ENCODE measurements around the gene RAP1GAP2.

The RAP1GAP2 gene

GRCh38 chr17:2924211-2924610 is 128.0 kb downstream of the RAP1GAP2 start:
- no peak for DNase-seq

GRCh38 chr17:2925011-2925410 is 128.8 kb downstream of the RAP1GAP2 start:
- no peak for DNase-seq

GRCh38 chr17:2926019-2926650 is 129.9 kb downstream of the RAP1GAP2 start:
- no peak for DNase-seq

DNA sequence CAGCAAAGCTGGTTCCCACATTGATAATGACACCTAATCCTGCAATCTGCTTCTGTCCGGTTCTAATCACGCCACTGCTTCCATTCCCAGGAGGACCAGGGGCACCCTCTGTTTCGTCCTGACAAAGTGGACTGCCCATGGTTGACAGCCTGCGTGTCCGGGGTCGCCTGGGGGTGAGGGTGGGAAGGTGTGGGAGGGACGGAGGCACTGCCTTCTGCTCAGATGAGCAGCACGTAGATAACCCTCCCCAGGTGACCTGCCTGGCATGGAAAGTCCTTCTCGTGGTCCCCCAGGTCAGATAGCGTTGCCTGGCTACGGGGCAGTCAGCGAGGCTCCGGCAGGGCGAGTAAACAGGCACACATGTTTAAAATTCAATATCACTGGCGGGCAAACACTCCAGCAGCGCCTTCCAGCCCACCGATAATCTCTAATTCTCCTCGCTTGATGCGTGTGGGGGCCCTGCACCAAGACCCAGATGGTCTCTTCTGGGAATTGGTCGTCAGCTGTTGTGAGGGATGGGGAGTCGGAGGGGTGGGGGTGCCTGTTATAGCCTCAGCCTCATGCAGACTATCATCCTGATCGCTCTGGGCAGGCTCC is 132.2 kb downstream of the RAP1GAP2 start:
- no peak for DNase-seq

DNA sequence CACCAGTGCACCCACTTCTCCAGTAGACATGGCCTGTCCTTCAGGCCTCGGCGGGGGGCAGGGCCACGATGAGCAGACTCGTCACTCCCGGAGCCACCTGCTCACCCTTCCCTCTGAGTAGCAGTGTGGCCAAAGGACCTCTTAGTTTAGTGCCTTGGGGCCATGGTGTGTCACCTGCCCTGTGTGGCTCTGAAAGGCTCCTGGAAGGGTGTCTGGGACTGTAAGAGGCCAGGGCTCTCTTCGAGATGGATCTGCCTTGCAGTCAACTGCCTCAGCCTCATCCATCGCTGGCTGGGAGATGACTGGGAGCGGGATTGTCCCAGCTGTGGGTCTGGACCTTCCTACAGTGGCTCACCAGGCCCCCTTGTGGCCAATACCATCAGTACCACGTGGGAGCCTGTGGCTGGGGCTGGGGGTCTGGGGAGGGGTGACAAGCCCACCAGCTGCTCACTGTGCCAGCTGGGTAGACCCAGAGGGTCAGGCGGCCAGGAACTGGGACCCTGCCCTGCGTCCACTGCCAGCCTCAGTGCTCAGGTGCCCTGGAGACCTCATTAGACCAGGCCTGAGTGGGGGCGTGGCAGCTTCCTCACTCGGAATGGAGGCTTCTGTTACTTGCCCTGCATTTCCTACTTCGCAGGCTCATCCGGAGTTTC is 133.8 kb downstream of the RAP1GAP2 start:
- DNase-seq: no peak

DNA sequence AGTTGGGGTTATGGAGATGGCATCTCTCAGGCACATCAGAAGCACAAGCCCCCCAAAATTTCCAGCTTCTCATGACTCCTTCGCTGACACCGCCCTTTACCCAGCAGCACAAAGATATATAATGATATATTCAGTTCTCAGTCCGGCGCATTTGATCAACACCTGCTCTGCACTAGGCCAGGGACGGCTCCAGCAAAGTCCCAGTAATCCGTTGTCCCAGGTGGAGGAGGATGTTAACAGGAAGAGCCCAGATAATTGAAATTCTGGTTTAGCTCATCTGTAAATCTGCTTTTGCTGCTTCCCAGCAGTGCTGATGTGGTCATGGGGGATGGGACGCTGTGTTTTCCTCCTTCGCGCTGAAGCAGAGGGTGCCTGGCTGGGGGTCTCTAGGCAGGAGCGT is 135.6 kb downstream of the RAP1GAP2 start:
- no peak for DNase-seq

- no peak for DNase-seq
Observed at GRCh38 chr17:2932946-2933345, 136.7 kb downstream of the RAP1GAP2 start.

DNA sequence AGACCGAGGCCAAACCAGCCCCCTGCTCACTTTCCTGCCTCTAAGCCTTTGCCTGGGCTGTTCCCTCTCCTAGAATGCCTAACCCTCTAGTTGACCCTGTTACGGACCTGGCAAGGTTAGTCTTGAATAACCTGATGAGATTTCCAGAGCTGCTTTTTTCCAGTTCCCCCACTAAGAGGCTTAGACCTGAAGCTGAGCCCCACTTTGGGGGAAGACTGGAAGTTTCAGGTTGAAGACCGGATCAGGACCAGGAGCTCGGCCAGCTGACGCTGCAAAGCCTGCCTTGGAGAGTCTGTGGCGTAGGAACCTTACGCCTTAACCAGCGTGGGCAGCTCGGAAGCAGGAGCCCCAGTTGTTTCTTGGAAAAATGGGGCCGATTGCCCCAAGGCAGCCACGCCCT is 137.4 kb downstream of the RAP1GAP2 start:
- no peak for DNase-seq

- no peak for DNase-seq
Observed at GRCh38 chr17:2935632-2936031, 139.4 kb downstream of the RAP1GAP2 start.

GRCh38 chr17:2936351-2936750 is 140.1 kb downstream of the RAP1GAP2 start:
- DNase-seq: no peak

DNA sequence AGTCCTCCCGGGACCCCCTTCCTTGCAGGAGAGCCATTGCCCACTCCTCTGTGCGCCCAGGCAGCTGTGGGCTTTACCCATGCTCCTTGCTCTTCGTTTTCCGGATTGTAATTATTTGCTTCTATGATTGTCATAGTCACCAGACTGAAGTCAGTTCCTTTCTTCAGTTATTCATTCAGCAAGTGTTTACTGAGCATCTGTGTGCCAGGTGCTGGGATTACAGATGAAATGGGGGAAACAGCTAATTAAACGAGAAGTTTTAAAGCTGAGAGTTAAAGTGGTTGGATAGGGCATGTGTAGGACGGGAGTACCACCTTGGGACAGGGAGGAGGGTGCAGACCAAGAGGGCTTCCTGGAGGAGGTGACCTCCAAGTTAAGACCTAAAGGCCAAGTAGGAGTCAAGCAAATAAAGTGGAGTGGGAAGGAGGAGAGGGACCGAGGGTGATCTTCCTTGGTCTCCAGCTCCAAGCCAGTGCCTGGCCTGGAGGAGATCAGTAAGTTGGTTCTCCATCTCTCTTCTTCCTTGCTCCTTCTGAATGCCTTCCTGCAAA is 140.6 kb downstream of the RAP1GAP2 start:
- no peak for DNase-seq

- DNase-seq: no peak
Observed at GRCh38 chr17:2937331-2938003, 141.2 kb downstream of the RAP1GAP2 start.

GRCh38 chr17:2939714-2940351 is 143.6 kb downstream of the RAP1GAP2 start:
- DNase-seq: no peak

DNA sequence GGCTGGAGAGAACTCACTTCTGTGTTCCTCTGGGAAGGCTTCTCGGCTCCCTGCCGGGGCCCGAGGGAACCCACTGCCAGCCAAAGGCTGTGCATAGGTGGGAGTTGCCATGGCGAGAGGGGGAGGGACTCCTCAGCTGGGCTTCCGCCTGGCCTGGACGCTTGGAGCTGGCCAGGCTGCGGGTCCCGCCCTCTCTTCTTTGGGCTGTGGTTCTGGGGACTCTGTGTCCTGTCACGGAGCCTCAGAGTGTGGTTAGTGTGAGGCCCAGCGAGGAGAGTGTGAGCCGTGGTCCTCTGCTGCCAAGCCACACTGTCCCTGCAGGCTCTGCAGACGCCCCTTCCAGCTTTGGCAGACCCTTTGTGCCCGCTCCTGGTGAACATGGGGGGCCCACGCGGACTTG is 144.1 kb downstream of the RAP1GAP2 start:
- DNase-seq: no peak

- no peak for DNase-seq
Observed at GRCh38 chr17:2943981-2944380, 147.7 kb downstream of the RAP1GAP2 start.

- DNase-seq: no peak
Observed at GRCh38 chr17:2945299-2945698, 149.1 kb downstream of the RAP1GAP2 start.

DNA sequence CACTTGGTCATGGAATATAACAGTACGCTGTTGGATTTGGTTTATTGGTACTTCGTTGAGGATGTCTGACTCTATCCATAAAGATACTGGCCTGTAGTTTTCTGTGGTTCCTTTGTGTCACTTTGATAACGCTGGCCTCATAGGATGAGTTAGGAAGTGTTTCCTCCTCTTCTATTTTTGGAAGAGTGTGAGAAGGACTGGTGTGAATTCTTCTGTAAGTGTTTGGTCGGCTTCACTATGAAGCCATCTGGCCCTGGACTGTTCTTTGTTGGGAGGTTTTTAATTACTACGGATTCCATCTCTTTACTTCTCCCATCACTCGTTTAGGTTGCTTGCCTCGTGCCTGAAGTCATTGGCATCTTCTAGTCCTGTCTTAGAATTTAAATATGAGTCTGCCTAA is 149.9 kb downstream of the RAP1GAP2 start:
- DNase-seq: no peak

- DNase-seq: no peak
Observed at GRCh38 chr17:2947588-2947950, 151.3 kb downstream of the RAP1GAP2 start.

- no peak for DNase-seq
Observed at GRCh38 chr17:2947996-2948550, 151.8 kb downstream of the RAP1GAP2 start.

DNA sequence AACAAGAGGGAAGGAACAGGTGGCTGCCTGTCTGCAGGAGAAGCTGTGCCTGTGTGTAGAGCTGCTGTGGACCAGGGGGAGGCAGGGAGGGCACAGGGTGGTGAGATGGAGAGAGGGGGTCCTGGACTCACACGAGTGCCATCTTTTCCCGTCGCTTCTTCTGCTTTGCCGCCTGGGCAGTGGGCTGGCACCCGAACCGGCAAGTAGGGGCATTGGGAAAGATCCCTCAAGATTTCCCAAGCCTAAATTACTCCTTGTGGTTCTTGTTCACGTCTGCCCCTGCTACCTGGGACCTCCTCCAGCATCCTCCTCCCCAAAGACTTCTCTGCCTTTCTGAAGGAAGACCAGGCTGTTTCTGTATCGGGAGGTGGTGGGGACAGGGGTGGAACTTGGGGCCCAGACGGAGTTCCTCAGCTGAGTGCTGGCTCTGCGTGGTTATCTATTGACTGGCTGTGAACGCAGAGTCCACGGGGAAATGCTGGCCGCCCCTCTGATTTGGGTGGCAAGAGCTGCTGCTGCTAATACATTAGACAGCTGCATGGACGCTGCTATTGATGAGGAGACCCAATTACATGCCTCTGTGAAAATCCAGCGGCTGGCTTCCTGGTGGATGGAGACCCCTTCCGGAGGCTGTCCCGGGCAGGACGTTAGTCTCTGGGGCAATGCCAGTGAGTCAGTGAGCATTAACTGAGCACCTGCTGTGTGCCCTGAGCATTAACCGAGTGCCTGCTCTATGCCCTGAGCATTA is 152.7 kb downstream of the RAP1GAP2 start:
- no peak for DNase-seq

DNA sequence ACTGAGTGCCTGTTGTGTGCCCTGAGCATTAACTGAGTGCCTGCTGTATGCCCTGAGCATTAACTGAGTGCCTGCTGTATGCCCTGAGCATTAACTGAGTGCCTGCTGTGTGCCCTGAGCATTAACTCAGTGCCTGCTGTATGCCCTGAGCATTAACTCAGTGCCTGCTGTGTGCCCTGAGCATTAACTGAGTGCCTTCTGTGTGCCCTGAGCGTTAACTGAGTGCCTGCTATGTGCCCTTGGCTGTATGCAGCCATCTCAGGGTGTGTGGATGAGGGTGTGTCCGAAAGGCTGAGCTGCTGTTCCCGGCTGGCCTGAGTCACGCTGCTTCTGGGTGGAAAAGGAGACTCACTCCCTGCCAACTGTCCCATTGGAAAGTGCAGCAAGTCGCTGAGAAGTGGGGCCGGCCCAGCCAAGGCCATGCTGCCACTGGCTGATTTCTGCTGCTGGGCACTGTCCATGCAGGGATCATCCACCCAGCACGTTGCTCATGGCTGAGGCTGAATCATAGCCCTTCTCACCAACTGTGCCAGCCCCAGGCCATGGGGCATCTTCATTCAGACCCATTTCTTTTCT is 153.3 kb downstream of the RAP1GAP2 start:
- no peak for DNase-seq

DNA sequence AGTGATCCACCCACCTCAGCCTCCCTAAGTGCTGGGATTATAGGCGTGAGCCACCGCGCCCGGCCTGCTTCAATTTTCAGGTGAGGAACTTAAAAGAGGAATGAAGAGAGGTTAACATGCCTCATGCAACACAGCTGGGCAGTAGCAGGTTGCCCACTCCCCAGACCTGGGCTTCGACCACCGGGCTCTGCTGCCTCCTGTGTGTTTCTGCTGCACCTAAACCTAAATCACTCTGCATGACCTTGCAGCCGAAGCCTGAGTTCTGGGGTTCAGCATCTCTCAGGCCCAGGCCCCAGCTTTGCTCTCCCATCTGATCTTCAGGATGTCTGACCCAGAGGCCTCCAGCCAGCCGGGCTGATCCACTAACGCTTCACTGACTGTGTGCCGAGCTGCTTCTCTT is 154.6 kb downstream of the RAP1GAP2 start:
- no peak for DNase-seq
